Activated B cell treated with CpG ODN at 0.5 μM for 24 hours (primary cell): ENCODE results near the gene NT5DC4. TPM values are rescaled to one million over a fixed set of nuclear protein-coding genes. Genes with fewer than 3 reads are reported as not detected.
A peak's percentile ranks its signal among the peaks of the same experiment; 100 is the strongest.

Source experiments
- ATAC-seq: fragments of 200-7000 bp; cut with Tn5 transposase; one replicate; pipeline ENCODE4 v1.10.0; 2021; ENCODE audit warnings: low read depth, mild to moderate bottlenecking, moderate library complexity
- CTCF ChIA-PET: fragments of 350-600 bp; sonication (Branson Sonifier 250); formaldehyde crosslinking; loops from one replicate; lab custom pipeline; 2021; ENCODE audit warnings: antibody characterized with exemption; lab: Charles Lee
- POLR2A ChIA-PET: fragments of 350-600 bp; sonication (Branson Sonifier 250); formaldehyde crosslinking; loops from one replicate; lab custom pipeline; 2021; ENCODE audit warnings: antibody characterized with exemption; lab: Charles Lee
- DNase-seq: peaks from one replicate; pipeline ENCODE4 v3.0.0; 2022
- H3K27ac Mint-ChIP-seq: one replicate; pipeline ENCODE4 v1.8.0; 2020; ENCODE audit warnings: mixed read lengths
- H3K27me3 Mint-ChIP-seq: one replicate; pipeline ENCODE4 v1.8.0; 2021; ENCODE audit warnings: mixed read lengths
- H3K36me3 Mint-ChIP-seq: one replicate; pipeline ENCODE4 v1.8.0; 2021; ENCODE audit warnings: low read depth, mixed read lengths
- H3K4me1 Mint-ChIP-seq: one replicate; pipeline ENCODE4 v1.8.0; 2021; ENCODE audit warnings: mixed read lengths
- H3K4me3 Mint-ChIP-seq: one replicate; pipeline ENCODE4 v1.8.0; 2020; ENCODE audit warnings: mild to moderate bottlenecking, mixed read lengths
- H3K9me3 Mint-ChIP-seq: one replicate; pipeline ENCODE4 v1.8.0; 2020; ENCODE audit warnings: mixed read lengths
- CTCF ChIP-seq: fragments of 200-600 bp; IDR thresholded peaks from one replicate; pipeline ENCODE4 v1.8.0; 2022; ENCODE audit warnings: antibody characterized with exemption, mild to moderate bottlenecking
- intact Hi-C: fragments of 100-400 bp; cut with micrococcal nuclease; formaldehyde crosslinking; loops from one replicate; pipeline ENCODE4 v1.15.1; 2024
- total RNA-seq: library from RNA; stranded (reverse); gene quantifications from 2 replicates; pipeline ENCODE4 v1.2.3, GENCODE V29; 2022

Gene NT5DC4
- total RNA-seq, 1 donor from 2014 or later: 1.4 TPM

DNA sequence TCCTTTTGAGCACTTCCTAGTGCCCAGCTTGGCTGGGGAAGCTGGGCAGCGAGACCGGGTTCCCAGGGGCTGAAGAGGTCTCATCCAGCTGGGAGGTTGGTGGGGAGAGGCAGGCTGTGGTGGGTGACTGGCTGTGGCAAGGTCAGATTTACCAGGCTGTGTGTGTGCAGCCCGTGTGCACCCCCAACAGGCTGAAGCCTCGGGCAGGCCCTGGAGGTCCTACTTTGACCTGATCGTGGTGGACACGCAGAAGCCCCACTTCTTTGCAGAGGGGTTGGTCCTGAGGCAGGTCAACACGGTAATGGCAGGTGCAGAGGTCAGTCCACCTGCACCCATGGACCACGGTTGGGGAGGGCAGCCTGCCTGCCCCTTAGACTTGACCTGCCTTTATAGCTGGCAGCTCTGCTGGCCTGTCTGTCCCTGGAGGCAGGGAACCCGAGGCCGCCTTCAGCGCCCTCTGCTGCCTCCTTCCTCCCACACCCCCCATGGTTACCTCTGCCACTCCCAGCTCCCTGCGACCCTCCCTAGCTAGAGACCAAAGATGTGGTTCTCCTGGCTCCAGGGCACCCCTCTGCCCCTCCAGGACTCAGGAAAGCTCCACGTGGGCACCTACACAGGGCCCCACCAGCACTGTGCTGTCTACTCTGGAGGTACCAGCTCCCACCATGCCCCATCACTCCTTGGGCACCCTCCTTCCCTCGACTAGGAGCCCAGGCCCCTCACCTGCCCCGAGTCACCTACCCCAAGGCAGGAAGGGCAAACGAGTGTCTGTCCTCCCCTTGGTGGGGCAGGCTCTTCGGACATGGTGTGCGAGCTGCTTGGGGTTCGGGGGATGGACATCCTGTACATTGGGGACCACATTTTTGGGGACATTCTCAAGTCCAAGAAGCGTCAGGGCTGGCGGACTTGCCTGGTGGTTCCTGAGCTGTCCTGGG is 4.0 kb downstream of the NT5DC4 start:
- no peaks in the 10 kb centered on the region for H3K9me3 Mint-ChIP-seq
- no peak overlapping the region for H3K4me3 Mint-ChIP-seq
- no peaks in the 10 kb centered on the region for H3K36me3 Mint-ChIP-seq
- ChIA-PET CTCF (interaction anchor here (0.7 to 9.2 kb wide), 13 partner anchors 10 to 244 kb away, joined by 3 to 316 read pairs (median 19); partner anchors contain the start of gene SLC20A1), POLR2A (interaction anchor here (0.9 to 4.1 kb wide), 10 partner anchors 16 to 156 kb away, joined by 3 to 38 read pairs (median 4); partner anchors contain the start of gene SLC20A1)
- no peak for TF ChIP-seq CTCF
- ATAC-seq: no peak
- intact Hi-C loops: no loop called here
- H3K27ac Mint-ChIP-seq: peak overlapping the region; percentile 18
- no peaks in the 10 kb centered on the region for H3K27me3 Mint-ChIP-seq
- peaks cover 23% of the 10 kb centered on the region for H3K4me1 Mint-ChIP-seq
- DNase-seq: no peak

DNA sequence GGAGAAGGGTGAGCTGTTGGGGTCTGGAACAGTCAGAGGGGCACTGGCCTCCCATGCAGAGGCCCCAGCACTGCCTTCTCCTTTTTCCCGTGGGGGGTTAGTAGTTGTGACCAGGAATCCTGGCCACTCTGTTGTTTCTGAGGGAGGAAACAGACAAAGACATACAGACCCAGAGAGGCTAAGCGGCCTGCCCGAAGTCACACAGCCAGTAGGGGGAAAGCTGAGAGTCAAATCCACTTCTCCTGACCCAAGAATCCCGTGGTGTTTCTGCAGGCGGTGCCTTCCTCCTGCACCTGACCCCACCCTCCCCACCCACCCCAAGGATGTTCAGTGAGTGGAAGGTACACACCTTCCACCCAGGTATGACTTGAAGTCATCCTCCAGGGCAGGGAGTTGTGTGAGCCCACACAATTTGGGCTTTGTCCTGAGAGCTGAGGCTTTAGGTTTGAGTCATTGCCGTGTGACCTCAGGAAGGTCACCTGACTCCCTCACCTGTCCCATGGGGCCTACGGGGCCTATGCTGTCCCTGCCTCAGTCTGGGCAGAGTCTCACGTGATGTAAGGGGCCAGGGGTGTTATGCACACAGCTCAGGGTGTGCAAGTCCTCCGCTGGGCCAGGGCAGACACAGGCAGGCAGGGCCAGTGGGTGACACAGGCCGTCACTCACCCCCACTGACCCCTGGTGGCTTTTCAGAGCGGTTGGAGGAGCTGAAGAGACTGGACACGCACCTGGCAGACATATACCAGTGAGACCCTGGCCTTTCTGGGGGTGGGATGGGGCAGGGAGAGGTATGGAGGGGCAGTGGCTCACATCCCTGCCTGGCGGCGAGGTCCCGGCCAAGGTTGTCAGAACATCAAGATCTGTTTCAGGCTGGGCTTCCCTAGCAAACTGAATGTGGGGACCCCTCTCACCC is 5.0 kb downstream of the NT5DC4 start:
- ATAC-seq: peak; percentile 47
- H3K27ac Mint-ChIP-seq: peak overlapping the region; percentile 61
- ChIA-PET POLR2A (interaction anchor here (0.6 to 4.1 kb wide), 14 partner anchors 12 to 448 kb away, joined by 3 to 38 read pairs (median 4); partner anchors contain the start of gene SLC20A1), CTCF (interaction anchor here (0.6 to 9.2 kb wide), 28 partner anchors 10 to 245 kb away, joined by 3 to 316 read pairs (median 6); partner anchors contain the start of gene SLC20A1)
- peak overlapping the region; percentile 72 for H3K4me3 Mint-ChIP-seq
- TF ChIP-seq CTCF: no peak
- H3K27me3 Mint-ChIP-seq: no peaks in the 10 kb centered on the region
- H3K36me3 Mint-ChIP-seq: no peaks in the 10 kb centered on the region
- H3K4me1 Mint-ChIP-seq: peaks cover 20% of the 10 kb centered on the region
- no peak for DNase-seq
- intact Hi-C loops: loop anchor here (1.0 kb wide), 6 partner anchors 18 to 244 kb away; partner anchors contain the start of gene SLC20A1
- H3K9me3 Mint-ChIP-seq: no peaks in the 10 kb centered on the region

GRCh38 chr2:112726487-112727190 is 5.8 kb downstream of the NT5DC4 start:
- DNase-seq (peak; percentile 83), ATAC-seq (peak; percentile 91)
- ChIA-PET CTCF (interaction anchor here (0.6 to 9.2 kb wide), 31 partner anchors 9 to 233 kb away, joined by 3 to 316 read pairs (median 6); partner anchors contain the start of gene SLC20A1), POLR2A (interaction anchor here (0.5 to 4.1 kb wide), 10 partner anchors 13 to 449 kb away, joined by 3 to 38 read pairs (median 6); partner anchors contain the start of gene SLC20A1)
- peak; percentile 75 for TF ChIP-seq CTCF
- peak overlapping the region; percentile 32 for H3K4me3 Mint-ChIP-seq
- H3K9me3 Mint-ChIP-seq: no peaks in the 10 kb centered on the region
- intact Hi-C loops: loop anchor here (1.0 kb wide), 6 partner anchors 18 to 245 kb away; partner anchors contain the start of gene SLC20A1
- H3K4me1 Mint-ChIP-seq: peaks cover 20% of the 10 kb centered on the region
- H3K27ac Mint-ChIP-seq: peak overlapping the region; percentile 66
- H3K36me3 Mint-ChIP-seq: no peaks in the 10 kb centered on the region
- no peaks in the 10 kb centered on the region for H3K27me3 Mint-ChIP-seq

GRCh38 chr2:112727276-112728028 is 6.6 kb downstream of the NT5DC4 start:
- H3K4me1 Mint-ChIP-seq: peaks cover 20% of the 10 kb centered on the region
- no peak for TF ChIP-seq CTCF
- ChIA-PET CTCF (interaction anchor here (0.7 to 9.2 kb wide), 19 partner anchors 9 to 232 kb away, joined by 3 to 316 read pairs (median 8); partner anchors contain the start of gene SLC20A1), POLR2A (interaction anchor here (4.1 kb wide), 1 partner anchor 101 kb away, joined by 38 read pairs; no protein-coding TSS in a partner anchor)
- no peaks in the 10 kb centered on the region for H3K27me3 Mint-ChIP-seq
- H3K27ac Mint-ChIP-seq: no peak overlapping the region
- intact Hi-C loops: no loop called here
- no peak overlapping the region for H3K4me3 Mint-ChIP-seq
- H3K9me3 Mint-ChIP-seq: no peaks in the 10 kb centered on the region
- H3K36me3 Mint-ChIP-seq: no peaks in the 10 kb centered on the region
- ATAC-seq (no peak), DNase-seq (no peak)
